RKO (cell line): ENCODE results near the gene OSBPL6.
A peak's percentile ranks its signal among the peaks of the same experiment; 100 is the strongest.
"Not testable (repeated sequence)": the region's sequence is repeated elsewhere in the genome, so short reads cannot be mapped to it uniquely, and the experiment has no call there.

Experiments used
- DNase-seq: peaks from one replicate; pipeline ENCODE4 v3.0.0-alpha.2; 2016; ENCODE audit warnings: low spot score

The OSBPL6 gene

GRCh38 chr2:178403671-178404306 is 209.5 kb downstream of the OSBPL6 start:
- DNase-seq, result no peak

DNA sequence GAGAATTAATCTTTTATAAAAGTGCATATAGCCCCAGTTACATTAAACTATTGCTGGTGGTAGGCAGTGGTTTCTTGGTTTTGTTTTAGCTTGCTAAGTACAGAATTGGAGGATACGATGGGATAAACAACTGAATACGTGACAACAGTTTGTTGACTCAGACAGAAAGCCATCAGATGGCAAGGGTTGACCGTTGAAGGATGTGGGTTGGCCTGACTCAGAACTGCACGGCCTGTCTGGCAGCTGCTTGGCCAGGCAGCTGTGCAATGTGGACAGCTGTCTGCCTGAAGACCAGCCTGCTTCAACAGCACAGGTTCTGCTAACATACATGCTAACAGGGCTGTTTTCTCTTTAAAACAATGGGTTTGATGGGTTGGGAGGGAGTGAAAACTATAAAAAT is 210.1 kb downstream of the OSBPL6 start:
- peak; percentile 77 for DNase-seq

- DNase-seq, result no peak
These were observed 214.9 kb downstream of the OSBPL6 start for GRCh38 chr2:178409261-178409660.

GRCh38 chr2:178412047-178412446 is 217.7 kb downstream of the OSBPL6 start:
- no peak for DNase-seq

- DNase-seq, result not testable (repeated sequence)
These were observed 218.1 kb downstream of the OSBPL6 start for GRCh38 chr2:178412453-178412852.

- DNase-seq, result no peak
These were observed 219.4 kb downstream of the OSBPL6 start for GRCh38 chr2:178413472-178414265.

DNA sequence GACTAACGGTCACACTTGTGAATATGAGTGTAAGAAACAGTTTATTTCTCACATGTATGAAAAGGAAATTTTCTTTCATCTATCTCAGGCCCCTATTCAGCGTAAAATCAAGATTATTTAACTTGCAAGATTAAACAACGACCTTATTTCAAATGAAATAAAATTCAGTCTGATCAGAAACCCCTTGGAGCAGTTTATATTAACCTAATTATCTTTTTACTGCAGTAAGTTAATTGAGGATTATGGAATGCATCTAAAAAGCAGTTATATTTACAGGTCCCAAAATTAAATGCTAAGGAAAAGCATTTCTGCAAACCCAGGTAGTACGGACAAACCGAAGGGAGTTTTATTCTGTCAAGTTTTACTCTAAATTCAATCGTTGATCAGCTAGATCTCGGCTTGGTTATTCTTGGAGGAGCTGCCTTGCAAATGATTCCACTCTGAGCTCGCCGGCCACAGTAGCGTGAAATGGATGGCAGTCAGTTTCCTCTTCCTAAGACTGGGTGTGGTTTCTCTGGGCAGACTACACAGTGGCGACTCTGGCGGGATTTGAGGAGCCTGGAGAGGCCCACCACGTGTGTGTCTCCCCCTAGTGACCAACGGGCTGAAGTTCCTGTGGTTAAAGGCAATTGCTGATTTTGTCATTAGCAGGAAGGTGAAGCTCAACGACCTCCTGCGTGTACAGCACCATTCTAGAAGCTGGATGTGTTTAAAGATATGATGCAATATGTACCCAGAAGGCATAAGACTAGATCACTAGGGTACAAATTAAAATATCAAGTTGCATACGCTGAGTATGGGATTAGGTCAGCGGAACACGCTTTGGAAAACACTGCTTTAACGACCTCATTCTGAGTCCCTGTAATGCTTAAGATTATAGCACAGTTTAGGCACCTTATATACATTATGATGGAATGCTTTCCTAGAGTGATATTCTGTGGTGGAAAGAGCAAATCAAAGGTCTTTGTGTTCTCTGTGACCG is 220.2 kb downstream of the OSBPL6 start:
- DNase-seq, result peak; percentile 70

DNA sequence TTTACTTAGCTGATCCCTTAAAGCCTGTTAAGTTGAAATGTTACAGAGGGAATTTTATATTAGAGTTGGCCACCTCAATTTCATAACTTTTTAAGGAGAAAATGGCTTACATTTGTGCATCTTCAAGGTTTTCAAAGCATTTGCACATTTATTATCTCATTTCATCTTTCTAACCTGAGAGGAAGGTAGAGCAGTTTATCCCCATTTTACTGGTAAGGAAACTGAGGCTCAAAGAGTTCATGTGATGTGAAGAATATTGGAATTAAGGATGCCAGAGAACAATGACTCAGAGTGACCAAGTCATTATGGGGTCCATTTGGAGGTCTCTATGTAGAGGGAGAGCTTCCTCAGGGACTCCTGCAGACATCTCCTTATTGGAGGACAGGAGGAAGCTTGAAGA is 221.7 kb downstream of the OSBPL6 start:
- no peak for DNase-seq

DNA sequence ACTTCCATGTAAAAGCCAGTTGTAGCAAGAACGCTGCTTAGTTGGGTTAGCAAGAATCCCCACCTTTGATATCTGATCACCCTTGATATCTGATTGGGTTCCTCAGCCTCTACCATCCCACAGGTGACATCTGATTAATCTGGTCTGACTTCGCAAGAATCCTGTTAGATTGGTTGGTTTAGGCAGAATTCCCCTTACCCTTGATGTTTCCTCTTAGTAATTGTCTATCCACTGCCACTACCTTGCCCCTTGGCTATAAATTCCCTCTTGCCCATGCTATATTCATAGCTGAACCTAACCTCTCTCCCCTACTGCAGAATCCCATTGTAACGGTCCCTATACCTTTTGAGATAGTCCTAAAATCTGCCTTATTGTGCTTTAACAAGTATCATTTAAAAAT is 223.6 kb downstream of the OSBPL6 start:
- DNase-seq, result no peak

- DNase-seq, result no peak
These were observed 224.1 kb downstream of the OSBPL6 start for GRCh38 chr2:178418426-178418825.

GRCh38 chr2:178419123-178419522 is 224.8 kb downstream of the OSBPL6 start:
- DNase-seq, result peak; percentile 60

GRCh38 chr2:178420463-178420999 is 226.2 kb downstream of the OSBPL6 start:
- no peak for DNase-seq

- no peak for DNase-seq
These were observed 227.8 kb downstream of the OSBPL6 start for GRCh38 chr2:178422097-178422496.

DNA sequence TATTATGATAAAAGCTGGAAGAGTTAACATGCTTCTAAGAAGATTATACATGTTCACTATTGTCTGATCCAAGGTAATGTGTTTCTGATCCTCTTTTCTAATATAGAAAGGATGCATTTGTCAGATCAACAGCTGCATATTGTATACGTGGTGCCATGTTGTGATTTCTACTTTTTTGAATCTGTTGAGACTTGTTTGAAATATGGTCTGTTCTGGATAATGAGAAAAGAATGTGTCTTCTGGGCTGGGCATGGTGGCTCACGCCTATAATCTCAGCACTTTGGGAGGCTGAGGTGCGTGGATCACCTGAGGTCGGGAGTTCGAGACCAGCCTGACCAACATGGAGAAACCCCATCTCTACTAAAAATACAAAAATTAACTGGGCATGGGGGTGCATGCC is 229.4 kb downstream of the OSBPL6 start:
- not testable (repeated sequence) for DNase-seq

DNA sequence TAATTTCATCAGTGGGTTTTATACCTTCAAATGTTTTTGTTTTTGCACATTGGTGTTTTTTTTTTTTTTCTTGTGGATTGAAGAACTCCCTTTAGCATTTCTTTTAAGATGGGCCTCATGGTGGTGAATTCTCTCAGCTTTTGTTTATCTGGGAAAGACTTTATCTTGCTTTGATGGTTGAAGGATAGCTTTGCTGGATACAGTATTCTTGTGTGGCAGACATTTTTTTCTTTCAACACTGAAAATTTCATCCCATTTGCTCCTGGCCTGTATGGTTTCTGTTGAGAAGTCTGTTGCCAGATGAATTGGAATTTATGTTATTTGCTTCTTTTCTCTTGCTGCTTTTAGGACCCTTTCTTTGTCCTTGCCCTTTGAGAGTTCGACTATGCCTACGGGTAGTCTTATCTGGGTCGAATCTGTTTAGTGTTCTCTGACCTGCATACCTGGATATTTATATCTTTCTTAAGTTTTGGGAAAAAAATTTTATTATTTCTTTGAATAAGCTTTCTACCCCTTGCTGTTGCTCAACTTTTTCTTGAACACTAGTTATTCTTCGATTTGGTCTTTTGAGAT is 231.0 kb downstream of the OSBPL6 start:
- no peak for DNase-seq

DNA sequence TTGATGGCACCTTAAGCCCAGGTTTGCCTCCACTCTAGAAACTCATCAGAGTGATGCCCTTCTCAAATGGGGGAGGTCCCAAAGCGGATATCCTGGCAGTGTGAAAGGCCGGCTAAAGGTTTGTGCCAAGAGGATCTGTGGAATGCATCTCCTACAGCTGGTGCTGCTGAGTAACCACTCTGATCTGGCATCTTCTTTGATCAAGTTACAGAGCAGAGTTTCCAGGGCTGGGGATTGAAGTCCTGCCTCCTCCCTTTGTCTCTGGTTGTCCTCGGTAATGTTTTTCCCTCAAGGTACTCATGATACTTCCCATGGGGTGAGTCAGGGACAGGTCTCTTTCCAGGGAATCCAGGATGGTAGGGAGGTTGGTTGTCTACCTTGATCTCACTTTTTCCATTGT is 232.1 kb downstream of the OSBPL6 start:
- DNase-seq, result no peak

- DNase-seq, result no peak
These were observed 233.1 kb downstream of the OSBPL6 start for GRCh38 chr2:178427458-178427857.

DNA sequence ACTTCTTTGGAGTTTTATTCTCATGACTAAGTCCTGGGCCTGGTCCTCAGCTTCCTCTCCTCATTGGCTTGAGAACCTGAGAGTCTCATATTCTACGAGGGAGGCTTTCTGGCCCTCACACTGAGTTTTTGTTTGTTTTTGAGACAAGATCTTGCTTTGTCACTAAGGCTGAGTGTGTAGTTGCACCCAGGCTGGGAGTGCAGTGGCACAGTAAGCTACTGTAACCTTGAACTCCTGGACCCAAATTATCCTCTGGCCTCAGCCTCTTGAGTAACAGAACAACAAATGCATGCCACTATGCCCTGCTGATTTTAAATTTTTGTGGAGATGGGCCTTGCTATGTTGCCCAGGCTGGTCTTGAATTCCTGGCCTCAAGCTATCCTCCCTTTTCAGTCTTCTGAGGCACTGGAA is 234.1 kb downstream of the OSBPL6 start:
- no peak for DNase-seq

GRCh38 chr2:178429336-178429735 is 235.0 kb downstream of the OSBPL6 start:
- no peak for DNase-seq

DNA sequence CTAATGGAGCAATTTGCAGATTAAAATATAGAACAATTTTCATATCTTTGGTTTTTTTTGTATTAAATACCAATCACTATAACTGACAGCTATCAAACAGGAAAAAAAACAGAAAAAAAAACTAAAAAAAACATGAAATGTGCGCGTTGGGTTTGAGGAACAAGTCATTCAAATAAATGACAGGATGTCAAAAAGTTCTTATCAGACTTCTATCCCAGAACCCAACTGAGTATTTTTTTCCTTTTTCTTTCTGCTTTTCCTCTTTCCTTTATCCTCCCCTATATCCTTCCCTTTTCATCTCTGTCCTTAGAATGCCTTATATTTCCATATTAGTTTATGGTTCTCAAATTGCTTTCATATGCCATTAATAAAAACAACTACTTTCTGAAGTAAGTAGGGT is 242.3 kb downstream of the OSBPL6 start:
- DNase-seq, result no peak

DNA sequence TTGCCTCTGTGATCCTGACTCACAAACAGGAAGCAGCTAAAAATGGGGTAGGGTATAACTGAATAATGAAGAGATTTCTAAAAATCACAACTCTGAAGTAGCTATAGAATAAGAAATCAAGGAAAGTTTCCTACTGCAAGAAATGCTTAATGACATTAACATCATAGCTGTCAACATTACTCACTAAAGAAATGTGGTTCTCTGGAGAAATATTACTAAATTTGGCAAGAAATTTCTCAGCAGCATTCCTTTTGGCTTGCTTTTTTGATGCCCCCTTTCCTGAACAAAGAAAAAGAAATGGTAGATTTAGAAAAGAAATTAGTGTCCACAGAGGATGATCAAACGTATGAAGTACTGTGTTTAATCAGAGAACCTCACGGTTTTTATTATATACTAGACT is 247.1 kb downstream of the OSBPL6 start:
- no peak for DNase-seq
